Mesenteric fat pad (tissue), 1 donor: Measurements from ENCODE around the gene CEBPE. TPM values are rescaled to one million over a fixed set of nuclear protein-coding genes. Genes with fewer than 3 reads are reported as not detected.

Source experiments
- DNase-seq: peaks from one replicate; pipeline ENCODE4 v3.0.0-alpha.2; 2020; ENCODE audit warnings: low spot score
- long read RNA-seq: library from polyadenylated mRNA; unstranded; transcript quantifications from one replicate; pipeline ENCODE4 v2.0.0, GENCODE V29; 2020
- total RNA-seq: library from RNA; stranded (reverse); fragmentation: NEBNext Ultra II Directional; extraction: Animal tissue kit (Norgen Biotek cat#: 25700); gene quantifications from one replicate; pipeline ENCODE4 v1.2.1, GENCODE V29; 2021
- donor health status: DM: yes; HTN: yes; CAD: no.

The CEBPE gene
- total RNA-seq, result not detected
- long read RNA-seq, partial matches to known transcripts, result 0 of 3 reads
- long read RNA-seq, other reads (novel, unspliced or antisense), result 0 of 3 reads

- DNase-seq, result no peak
Measured at GRCh38 chr14:23118506-23119362, at the start of gene CEBPE. Gene CEBPE (minus strand): TSS chr14:23119255. CDS start chr14:23119091, 164 bp downstream.

- DNase-seq, result no peak
Measured at GRCh38 chr14:23168246-23168645, 49.2 kb upstream of the CEBPE start.

GRCh38 chr14:23167116-23167847, 48.2 kb upstream of the CEBPE start:
- no peak for DNase-seq

- no peak for DNase-seq
Measured at GRCh38 chr14:23164949-23165348, 45.9 kb upstream of the CEBPE start.

- no peak for DNase-seq
Measured at GRCh38 chr14:23164250-23164649, 45.2 kb upstream of the CEBPE start.

GRCh38 chr14:23163830-23164229, 44.8 kb upstream of the CEBPE start:
- DNase-seq, result no peak

GRCh38 chr14:23162800-23163199, 43.7 kb upstream of the CEBPE start:
- DNase-seq, result no peak

GRCh38 chr14:23162005-23162404, 43.0 kb upstream of the CEBPE start:
- no peak for DNase-seq

GRCh38 chr14:23160924-23161522, 42.0 kb upstream of the CEBPE start:
- no peak for DNase-seq

- no peak for DNase-seq
Measured at GRCh38 chr14:23159532-23159931, 40.5 kb upstream of the CEBPE start.

GRCh38 chr14:23158779-23159178, 39.7 kb upstream of the CEBPE start:
- DNase-seq, result no peak

- no peak for DNase-seq
Measured at GRCh38 chr14:23154964-23155587, 36.0 kb upstream of the CEBPE start.

- DNase-seq, result peak; percentile 95
Measured at GRCh38 chr14:23153851-23154796, 35.1 kb upstream of the CEBPE start.

- DNase-seq, result no peak
Measured at GRCh38 chr14:23151342-23151741, 32.3 kb upstream of the CEBPE start.

GRCh38 chr14:23149745-23150144, 30.7 kb upstream of the CEBPE start:
- DNase-seq, result no peak

GRCh38 chr14:23148591-23149249, 29.7 kb upstream of the CEBPE start:
- DNase-seq, result no peak

GRCh38 chr14:23147676-23148075, 28.6 kb upstream of the CEBPE start:
- DNase-seq, result no peak

- DNase-seq, result no peak
Measured at GRCh38 chr14:23146980-23147379, 27.9 kb upstream of the CEBPE start.

- DNase-seq, result no peak
Measured at GRCh38 chr14:23146351-23146910, 27.4 kb upstream of the CEBPE start.
